PC-3 (cell line): ENCODE data around the gene GRIA1. TPM values are rescaled to one million over a fixed set of nuclear protein-coding genes. Genes with fewer than 3 reads are reported as not detected.

Experiments used
- ATAC-seq: fragments of 200-7000 bp; cut with Tn5 transposase; 2 replicates; pipeline ENCODE4 v1.9.1; 2020; ENCODE audit warnings: mild to moderate bottlenecking, moderate library complexity
- BruUV-seq: library from RNA; stranded (reverse); fragments of 400-500 nt; replicated peaks from 2 replicates; lab custom pipeline; 2021; lab: Mats Ljungman, UMichigan
- CTCF ChIA-PET: fragments of 300-600 bp; sonication (Branson Sonifier 250); formaldehyde crosslinking; loops from one replicate; lab custom pipeline; 2022; ENCODE audit warnings: antibody characterized with exemption; lab: Charles Lee
- POLR2A ChIA-PET: fragments of 300-600 bp; sonication (Branson Sonifier 250); formaldehyde crosslinking; loops from one replicate; lab custom pipeline; 2022; ENCODE audit warnings: antibody characterized with exemption; ENCODE audit not compliant: unreplicated experiment; lab: Charles Lee
- DNase-seq: peaks from one replicate; pipeline ENCODE4 v3.0.0-alpha.2; 2015
- H2AFZ ChIP-seq: fragments of 300-600 bp; sonication (generic); 2 replicates; pipeline ENCODE4 v1.6.0; 2016; ENCODE audit warnings: antibody characterized with exemption, low read length
- H3F3A ChIP-seq: fragments of 300-600 bp; sonication (generic); one replicate; pipeline ENCODE4 v1.6.0; 2017; ENCODE audit warnings: antibody characterized with exemption, low read length, control low read depth, mild to moderate bottlenecking; ENCODE audit not compliant: unreplicated experiment
- H3K27ac ChIP-seq: fragments of 300-600 bp; sonication (generic); 2 replicates; pipeline ENCODE4 v1.5.1; 2016; ENCODE audit warnings: mild to moderate bottlenecking, low read length
- H3K27me3 ChIP-seq: fragments of 300-600 bp; sonication (generic); 2 replicates; pipeline ENCODE4 v1.6.1; 2016; ENCODE audit warnings: low read length, mixed read lengths
- H3K36me3 ChIP-seq: fragments of 300-600 bp; sonication (generic); 2 replicates; pipeline ENCODE4 v1.6.1; 2016; ENCODE audit warnings: low read depth, mixed run types, low read length, mixed read lengths
- H3K4me1 ChIP-seq: fragments of 300-600 bp; sonication (generic); 2 replicates; pipeline ENCODE4 v1.5.1; 2016; ENCODE audit warnings: low read length; ENCODE audit not compliant: insufficient read depth
- H3K4me2 ChIP-seq: fragments of 300-600 bp; sonication (generic); 2 replicates; pipeline ENCODE4 v1.6.0; 2016; ENCODE audit warnings: low read length
- H3K4me3 ChIP-seq: fragments of 300-600 bp; sonication (generic); 2 replicates; pipeline ENCODE4 v1.5.1; 2016; ENCODE audit warnings: mild to moderate bottlenecking, low read length, mixed read lengths
- H3K79me2 ChIP-seq: fragments of 300-600 bp; sonication (generic); 2 replicates; pipeline ENCODE4 v1.6.1; 2017; ENCODE audit warnings: low read length, mixed read lengths
- H3K9ac ChIP-seq: fragments of 300-600 bp; sonication (generic); 2 replicates; pipeline ENCODE4 v1.6.0; 2016; ENCODE audit warnings: mild to moderate bottlenecking, low read length
- H3K9me2 ChIP-seq: fragments of 300-600 bp; sonication (generic); replicated peaks from 2 replicates; pipeline ENCODE4 v1.6.1; 2016; ENCODE audit warnings: mixed run types, low read length, mixed read lengths
- H3K9me3 ChIP-seq: fragments of 300-600 bp; sonication (generic); 2 replicates; pipeline ENCODE4 v1.6.1; 2016; ENCODE audit warnings: low read length, mixed read lengths
- H4K20me1 ChIP-seq: fragments of 300-600 bp; sonication (generic); 2 replicates; pipeline ENCODE4 v1.6.1; 2016; ENCODE audit warnings: low read length, mixed read lengths
- CTCF ChIP-seq: fragments of 300-600 bp; sonication (generic); conservative IDR thresholded peaks from 2 replicates; pipeline ENCODE4 v1.5.1; 2017; ENCODE audit warnings: antibody characterized with exemption, low read depth, mild to moderate bottlenecking, low read length
- EZH2 ChIP-seq: fragments of 300-600 bp; sonication (generic); IDR thresholded peaks from one replicate; pipeline ENCODE4 v1.6.1; 2017; ENCODE audit warnings: antibody characterized with exemption, mild to moderate bottlenecking, low read length; ENCODE audit not compliant: unreplicated experiment
- EZH2phosphoT487 ChIP-seq: fragments of 300-600 bp; sonication (generic); IDR thresholded peaks from 2 replicates; pipeline ENCODE4 v1.6.1; 2018; ENCODE audit warnings: mild to moderate bottlenecking, antibody characterized with exemption, low read length, borderline replicate concordance
- intact Hi-C: fragments of 100-400 bp; cut with micrococcal nuclease; formaldehyde crosslinking; loops from 2 replicates; pipeline ENCODE4 v1.9.0; 2023
- total RNA-seq: library from RNA; depleted of rRNA; stranded (reverse); fragments of >200 nt; gene quantifications from 2 replicates; pipeline ENCODE4 v1.2.3, GENCODE V29; 2014

GRIA1 gene
- total RNA-seq, 1 experiment from 2014 or later, result not detected

- no peak overlapping the region for H3K4me2 ChIP-seq
- H3K79me2 ChIP-seq, result no peaks in the 10 kb centered on the region
- H3K9ac ChIP-seq, result no peak overlapping the region
- H3K27me3 ChIP-seq, result no peaks in the 10 kb centered on the region
- no TSS peak for BruUV-seq
- ChIA-PET POLR2A (no interaction called here), CTCF (no interaction called here)
- no peak overlapping the region for H3K27ac ChIP-seq
- no peaks in the 10 kb centered on the region for H3K36me3 ChIP-seq
- H2AFZ ChIP-seq, result no peak overlapping the region
- no peak for DNase-seq
- intact Hi-C loops, result no loop called here
- H3K4me1 ChIP-seq, result no peaks in the 10 kb centered on the region
- no peaks in the 10 kb centered on the region for H3K9me3 ChIP-seq
- no peaks in the 10 kb centered on the region for H3F3A ChIP-seq
- no peak for TF ChIP-seq EZH2
- no peak for TF ChIP-seq CTCF
- no peak for TF ChIP-seq EZH2phosphoT487
- no peak for ATAC-seq
- no peak overlapping the region for H3K4me3 ChIP-seq
- H3K9me2 ChIP-seq, result no peaks in the 10 kb centered on the region
- H4K20me1 ChIP-seq, result no peaks in the 10 kb centered on the region
Measured at GRCh38 chr5:153539983-153540382, 49.5 kb downstream of the GRIA1 start.

GRCh38 chr5:153542536-153542935 lies 52.1 kb downstream of the GRIA1 start:
- H3K4me2 ChIP-seq, result no peak overlapping the region
- no peaks in the 10 kb centered on the region for H3K79me2 ChIP-seq
- no peak for ATAC-seq
- ChIA-PET POLR2A (interaction anchor here (0.6 to 0.7 kb wide), 2 partner anchors 8 to 38 kb away, joined by 4 to 5 read pairs; no protein-coding TSS in a partner anchor), CTCF (no interaction called here)
- H3K36me3 ChIP-seq, result no peaks in the 10 kb centered on the region
- intact Hi-C loops, result no loop called here
- no peaks in the 10 kb centered on the region for H3K9me3 ChIP-seq
- H3K27me3 ChIP-seq, result no peaks in the 10 kb centered on the region
- TF ChIP-seq EZH2 (no peak), EZH2phosphoT487 (no peak), CTCF (no peak)
- H3K4me1 ChIP-seq, result no peaks in the 10 kb centered on the region
- H3K9ac ChIP-seq, result no peak overlapping the region
- H3K27ac ChIP-seq, result no peak overlapping the region
- H4K20me1 ChIP-seq, result no peaks in the 10 kb centered on the region
- H3K9me2 ChIP-seq, result no peaks in the 10 kb centered on the region
- BruUV-seq, result no TSS peak
- DNase-seq, result no peak
- H3F3A ChIP-seq, result no peaks in the 10 kb centered on the region
- H2AFZ ChIP-seq, result no peak overlapping the region
- no peak overlapping the region for H3K4me3 ChIP-seq

GRCh38 chr5:153543288-153543687 lies 52.8 kb downstream of the GRIA1 start:
- Histone ChIP-seq H3K27me3 (no peaks in the 10 kb centered on the region), H3K4me3 (no peak overlapping the region), H3K4me1 (no peaks in the 10 kb centered on the region), H3K36me3 (no peaks in the 10 kb centered on the region), H3K9me2 (no peaks in the 10 kb centered on the region), H3F3A (no peaks in the 10 kb centered on the region), H2AFZ (no peak overlapping the region), H4K20me1 (no peaks in the 10 kb centered on the region), H3K9me3 (no peaks in the 10 kb centered on the region), H3K4me2 (no peak overlapping the region), H3K27ac (no peak overlapping the region), H3K79me2 (no peaks in the 10 kb centered on the region), H3K9ac (no peak overlapping the region)
- no TSS peak for BruUV-seq
- intact Hi-C loops, result no loop called here
- TF ChIP-seq EZH2phosphoT487, result no peak
- TF ChIP-seq CTCF, result no peak
- TF ChIP-seq EZH2, result no peak
- POLR2A ChIA-PET, result interaction anchor here (0.7 kb wide), 1 partner anchor 37 kb away, joined by 5 read pairs; no protein-coding TSS in a partner anchor
- CTCF ChIA-PET, result no interaction called here
- ATAC-seq (no peak), DNase-seq (no peak)
